Fibroblast of pulmonary artery (primary cell): ENCODE measurements around the gene C2orf76.

Experiments used
- DNase-seq: peaks from one replicate; pipeline ENCODE4 v3.0.0-alpha.2; 2010; ENCODE audit warnings: low read depth
- H3K4me3 ChIP-seq: replicated peaks from 2 replicates; pipeline ENCODE4 v1.5.1; 2011; ENCODE audit warnings: low read depth, mild to moderate bottlenecking, control low read depth, low read length, moderate library complexity
- CTCF ChIP-seq: IDR thresholded peaks from 2 replicates; pipeline ENCODE4 v1.5.1; 2011; ENCODE audit warnings: mild to moderate bottlenecking, control low read depth, low read length, inconsistent platforms; ENCODE audit errors: missing control alignments

C2orf76 gene

GRCh38 chr2:119266091-119266589 lies 100.5 kb downstream of the C2orf76 start:
- TF ChIP-seq CTCF, result no peak
- DNase-seq, result no peak
- no peak overlapping the region for H3K4me3 ChIP-seq

GRCh38 chr2:119265693-119266066 lies 101.0 kb downstream of the C2orf76 start:
- DNase-seq, result no peak
- no peak overlapping the region for H3K4me3 ChIP-seq
- no peak for TF ChIP-seq CTCF

DNA sequence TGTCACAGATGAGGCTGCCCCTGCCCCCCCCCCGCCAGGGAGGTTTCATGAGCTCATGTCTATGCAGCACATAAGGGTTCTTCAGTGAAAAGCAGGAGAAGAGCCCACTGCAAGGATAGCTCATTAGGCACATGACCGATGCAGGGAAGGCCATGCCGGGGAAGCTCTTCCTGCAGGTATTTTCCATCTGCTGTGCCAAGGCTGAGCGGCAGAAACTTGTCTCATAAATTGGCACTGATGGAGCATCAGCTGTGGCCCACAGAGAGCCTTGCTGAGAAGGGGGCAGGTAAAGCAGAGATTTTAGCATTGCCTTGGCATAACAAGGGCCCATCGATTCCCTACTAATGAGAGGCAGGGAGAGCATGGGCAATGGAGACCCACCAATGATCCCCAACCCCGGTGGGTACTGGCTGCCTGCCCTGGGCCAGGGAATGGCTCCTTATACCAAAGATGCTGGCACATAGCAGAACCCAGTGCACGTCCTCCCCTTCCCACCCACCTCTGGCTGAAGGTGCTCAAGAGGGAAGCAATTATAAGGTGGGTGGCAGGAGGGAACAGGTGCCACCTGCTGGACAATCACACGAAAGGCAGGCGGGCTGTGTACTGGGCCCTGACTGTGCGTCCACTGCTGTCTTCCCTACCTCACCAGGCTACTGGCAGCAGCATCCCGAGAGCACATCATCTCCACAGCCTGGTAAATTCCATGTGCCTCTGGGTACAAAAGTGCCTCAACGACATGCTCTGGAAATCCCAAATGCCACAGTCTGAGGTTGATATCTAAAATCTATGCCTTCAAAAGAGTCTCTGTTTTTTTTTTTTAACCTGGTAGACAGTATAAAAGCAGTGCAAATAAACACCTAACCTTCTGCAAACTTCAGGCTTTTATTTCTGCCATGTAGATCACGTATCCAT lies 101.6 kb downstream of the C2orf76 start:
- H3K4me3 ChIP-seq, result no peak overlapping the region
- DNase-seq, result peak; percentile 68
- TF ChIP-seq CTCF, result peak; percentile 92

DNA sequence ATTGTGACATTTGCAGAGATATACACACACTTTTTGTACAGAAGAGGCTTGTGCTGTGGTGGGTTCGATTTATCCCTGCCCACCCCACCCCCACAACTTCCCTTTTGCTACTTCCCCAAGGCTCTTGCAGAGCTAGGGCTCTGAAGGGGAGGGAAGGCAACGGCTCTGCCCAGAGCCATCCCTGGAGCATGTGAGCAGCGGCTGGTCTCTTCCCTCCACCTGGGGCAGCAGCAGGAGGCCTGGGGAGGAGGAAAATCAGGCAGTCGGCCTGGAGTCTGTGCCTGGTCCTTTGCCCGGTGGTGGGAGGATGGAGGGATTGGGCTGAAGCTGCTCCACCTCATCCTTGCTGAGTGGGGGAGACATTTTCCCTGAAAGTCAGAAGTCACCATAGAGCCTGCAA lies 103.0 kb downstream of the C2orf76 start:
- no peak overlapping the region for H3K4me3 ChIP-seq
- no peak for DNase-seq
- TF ChIP-seq CTCF, result no peak

DNA sequence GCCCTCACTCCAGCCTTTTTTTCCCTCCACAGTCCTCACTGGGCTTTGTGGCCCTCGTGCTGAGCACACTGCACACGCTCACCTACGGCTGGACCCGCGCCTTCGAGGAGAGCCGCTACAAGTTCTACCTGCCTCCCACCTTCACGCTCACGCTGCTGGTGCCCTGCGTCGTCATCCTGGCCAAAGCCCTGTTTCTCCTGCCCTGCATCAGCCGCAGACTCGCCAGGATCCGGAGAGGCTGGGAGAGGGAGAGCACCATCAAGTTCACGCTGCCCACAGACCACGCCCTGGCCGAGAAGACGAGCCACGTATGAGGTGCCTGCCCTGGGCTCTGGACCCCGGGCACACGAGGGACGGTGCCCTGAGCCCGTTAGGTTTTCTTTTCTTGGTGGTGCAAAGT lies 103.6 kb downstream of the C2orf76 start:
- no peak for TF ChIP-seq CTCF
- H3K4me3 ChIP-seq, result no peak overlapping the region
- DNase-seq, result no peak

DNA sequence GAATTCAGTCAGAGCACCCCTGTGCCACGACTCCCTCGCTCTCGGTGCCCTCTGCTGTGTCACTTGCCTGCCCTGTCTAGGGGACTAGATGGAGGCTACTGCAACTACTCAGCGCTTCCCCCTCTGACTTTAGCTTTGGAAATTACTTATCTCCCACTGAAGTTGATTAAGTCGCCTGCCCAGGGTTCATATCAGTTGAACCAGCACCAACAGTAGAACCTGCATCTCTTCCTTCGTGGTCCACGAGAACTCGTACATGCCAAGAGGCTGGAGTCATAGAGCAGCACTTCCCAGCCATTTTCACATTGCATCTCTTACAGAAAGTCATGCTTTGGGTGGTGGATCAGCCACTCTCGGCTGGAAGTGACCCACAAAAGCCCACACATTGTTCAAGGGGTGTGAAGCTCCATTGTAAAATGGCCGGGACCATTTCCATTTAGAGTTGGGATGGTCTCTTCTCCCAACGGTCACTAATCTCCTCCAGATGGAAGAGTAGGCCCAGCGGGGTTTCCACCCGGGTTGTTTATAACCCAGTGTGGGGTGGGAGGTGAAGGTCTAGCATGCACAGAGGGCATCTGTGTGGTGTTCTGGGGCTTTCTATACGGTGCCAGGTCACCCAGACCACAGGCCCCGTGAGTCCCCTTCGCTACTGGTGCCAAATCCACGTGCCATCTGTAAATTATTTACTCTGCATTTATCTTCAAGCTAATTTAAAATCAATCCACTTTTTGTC lies 105.0 kb downstream of the C2orf76 start:
- no peak for DNase-seq
- no peak overlapping the region for H3K4me3 ChIP-seq
- no peak for TF ChIP-seq CTCF
